Lower lobe of right lung (tissue), 2 donors: ENCODE measurements around the gene SMC4. TPM values are rescaled to one million over a fixed set of nuclear protein-coding genes. Genes with fewer than 3 reads are reported as not detected.

Experiments used
- ATAC-seq, 2 donors: fragments of 200-7000 bp; cut with Tn5 transposase; one replicate each; pipeline ENCODE4 v1.9.1; 2020 to 2022; ENCODE audit warnings: mild to moderate bottlenecking in 2 of 2, moderate library complexity in 2 of 2
- DNase-seq: peaks from one replicate; pipeline ENCODE4 v3.0.0-alpha.2; 2020
- H3K27ac ChIP-seq: fragments of 200-600 bp; one replicate; pipeline ENCODE4 v1.8.0; 2022
- H3K27me3 ChIP-seq: fragments of 200-600 bp; one replicate; pipeline ENCODE4 v1.8.0; 2022; ENCODE audit warnings: low read depth
- H3K36me3 ChIP-seq: fragments of 200-600 bp; one replicate; pipeline ENCODE4 v1.8.0; 2022; ENCODE audit warnings: mild to moderate bottlenecking
- H3K4me1 ChIP-seq: fragments of 200-600 bp; one replicate; pipeline ENCODE4 v1.8.0; 2022
- H3K4me3 ChIP-seq: fragments of 200-600 bp; one replicate; pipeline ENCODE4 v1.8.0; 2022; ENCODE audit warnings: mild to moderate bottlenecking
- H3K9me3 ChIP-seq: fragments of 200-600 bp; one replicate; pipeline ENCODE4 v1.8.0; 2022
- intact Hi-C: fragments of 100-400 bp; cut with DNase I; formaldehyde crosslinking; loops from one replicate; pipeline ENCODE4 v1.11.0; 2022
- total RNA-seq: library from RNA; stranded (reverse); fragmentation: NEBNext Ultra II Directional; extraction: Animal tissue kit (Norgen Biotek cat#: 25700); gene quantifications from one replicate; pipeline ENCODE4 v1.2.1, GENCODE V29; 2021
- TF ChIP-seq, protein P1 (sequence below): fragments of 200-600 bp; IDR thresholded peaks from one replicate; pipeline ENCODE4 v1.8.0; 2022; ENCODE audit warnings: antibody characterized with exemption, mild to moderate bottlenecking
- donor health status: DM: no; HTN: yes; CAD: no; lungs with severe emphysema.

SMC4 gene
- total RNA-seq, 1 donor from 2014 or later = 57.6 TPM

DNA sequence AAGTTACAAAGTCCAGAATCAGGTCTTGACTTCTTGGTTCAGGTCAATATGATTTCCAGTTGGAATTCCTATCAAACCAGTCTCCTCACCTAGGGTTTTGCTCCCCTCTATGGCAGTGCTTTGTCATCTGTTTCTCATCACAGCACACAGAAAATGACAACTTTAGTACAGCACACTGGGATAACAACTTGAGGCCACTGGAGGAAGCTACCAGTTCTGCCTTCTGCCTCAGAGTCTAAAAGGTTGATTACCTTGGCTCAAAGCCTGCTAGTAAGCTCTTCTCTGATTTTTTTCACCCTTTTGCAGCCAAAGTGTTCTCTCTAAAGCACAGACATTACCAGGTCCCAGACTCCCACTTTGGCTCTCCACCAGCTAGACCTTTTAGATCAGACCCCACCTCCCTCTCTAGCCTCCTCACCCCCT, 75.0 kb downstream of the SMC4 start:
- no peak for ATAC-seq
- TF ChIP-seq, protein P1, sequence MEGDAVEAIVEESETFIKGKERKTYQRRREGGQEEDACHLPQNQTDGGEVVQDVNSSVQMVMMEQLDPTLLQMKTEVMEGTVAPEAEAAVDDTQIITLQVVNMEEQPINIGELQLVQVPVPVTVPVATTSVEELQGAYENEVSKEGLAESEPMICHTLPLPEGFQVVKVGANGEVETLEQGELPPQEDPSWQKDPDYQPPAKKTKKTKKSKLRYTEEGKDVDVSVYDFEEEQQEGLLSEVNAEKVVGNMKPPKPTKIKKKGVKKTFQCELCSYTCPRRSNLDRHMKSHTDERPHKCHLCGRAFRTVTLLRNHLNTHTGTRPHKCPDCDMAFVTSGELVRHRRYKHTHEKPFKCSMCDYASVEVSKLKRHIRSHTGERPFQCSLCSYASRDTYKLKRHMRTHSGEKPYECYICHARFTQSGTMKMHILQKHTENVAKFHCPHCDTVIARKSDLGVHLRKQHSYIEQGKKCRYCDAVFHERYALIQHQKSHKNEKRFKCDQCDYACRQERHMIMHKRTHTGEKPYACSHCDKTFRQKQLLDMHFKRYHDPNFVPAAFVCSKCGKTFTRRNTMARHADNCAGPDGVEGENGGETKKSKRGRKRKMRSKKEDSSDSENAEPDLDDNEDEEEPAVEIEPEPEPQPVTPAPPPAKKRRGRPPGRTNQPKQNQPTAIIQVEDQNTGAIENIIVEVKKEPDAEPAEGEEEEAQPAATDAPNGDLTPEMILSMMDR = no peak
- H3K27ac ChIP-seq = no peak overlapping the region

DNA sequence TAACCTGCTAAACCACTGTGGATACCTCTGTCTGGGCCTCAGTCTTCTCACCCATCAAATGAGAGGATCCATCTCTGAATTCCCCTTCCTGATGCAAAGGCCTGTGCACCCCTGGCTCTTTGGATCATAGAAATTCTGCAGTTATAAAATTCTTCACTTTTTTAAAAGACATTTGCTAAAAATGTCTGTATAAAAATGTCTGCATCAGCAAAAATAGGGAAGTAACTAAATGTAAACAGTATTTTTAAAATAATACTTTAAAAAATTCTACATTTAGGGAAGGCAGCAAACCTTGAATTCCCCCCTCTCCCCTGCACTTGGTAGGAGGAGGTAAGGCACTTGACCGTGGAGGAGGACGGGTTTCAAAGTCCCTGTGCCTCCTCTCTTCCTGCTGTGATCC, 75.7 kb downstream of the SMC4 start:
- H3K4me3 ChIP-seq = no peak overlapping the region
- ATAC-seq = no peak
- no peaks in the 10 kb centered on the region for H3K4me1 ChIP-seq
- no peak for DNase-seq
- no peaks in the 10 kb centered on the region for H3K36me3 ChIP-seq
- TF ChIP-seq, protein P1 = no peak
- intact Hi-C loops = no loop called here
- H3K27me3 ChIP-seq = no peaks in the 10 kb centered on the region
- no peak overlapping the region for H3K27ac ChIP-seq
- no peaks in the 10 kb centered on the region for H3K9me3 ChIP-seq

More for the DNA sequence above, 75.0 kb downstream of the SMC4 start:
- Histone ChIP-seq H3K4me3 (no peak overlapping the region), H3K27me3 (no peaks in the 10 kb centered on the region), H3K4me1 (no peaks in the 10 kb centered on the region), H3K36me3 (no peaks in the 10 kb centered on the region), H3K9me3 (no peaks in the 10 kb centered on the region)
- DNase-seq = no peak
- intact Hi-C loops = no loop called here

DNA sequence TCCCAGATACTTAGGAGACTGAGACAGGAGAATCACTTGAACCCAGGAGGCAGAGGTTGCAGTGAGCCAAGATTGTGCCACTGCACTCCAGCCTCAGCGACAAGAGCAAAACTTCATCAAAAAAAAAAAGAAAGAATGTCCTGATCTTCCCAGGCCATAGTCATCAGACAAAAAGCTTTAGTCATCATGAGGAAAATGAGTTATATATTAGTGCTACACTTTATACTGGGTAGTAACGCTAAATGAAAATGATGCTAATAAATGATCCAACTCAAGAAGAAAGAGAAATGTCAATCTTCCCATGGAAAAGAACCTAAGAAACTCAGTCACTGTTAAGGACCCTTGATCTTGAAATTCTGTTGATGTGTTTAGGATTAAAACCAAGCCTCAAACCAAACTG, 76.4 kb downstream of the SMC4 start:
- ATAC-seq (no peak), DNase-seq (no peak)
- Histone ChIP-seq H3K4me3 (no peak overlapping the region), H3K36me3 (no peaks in the 10 kb centered on the region), H3K27ac (no peak overlapping the region), H3K4me1 (no peaks in the 10 kb centered on the region), H3K9me3 (no peaks in the 10 kb centered on the region), H3K27me3 (no peaks in the 10 kb centered on the region)
- intact Hi-C loops = no loop called here
- TF ChIP-seq, protein P1 = no peak

DNA sequence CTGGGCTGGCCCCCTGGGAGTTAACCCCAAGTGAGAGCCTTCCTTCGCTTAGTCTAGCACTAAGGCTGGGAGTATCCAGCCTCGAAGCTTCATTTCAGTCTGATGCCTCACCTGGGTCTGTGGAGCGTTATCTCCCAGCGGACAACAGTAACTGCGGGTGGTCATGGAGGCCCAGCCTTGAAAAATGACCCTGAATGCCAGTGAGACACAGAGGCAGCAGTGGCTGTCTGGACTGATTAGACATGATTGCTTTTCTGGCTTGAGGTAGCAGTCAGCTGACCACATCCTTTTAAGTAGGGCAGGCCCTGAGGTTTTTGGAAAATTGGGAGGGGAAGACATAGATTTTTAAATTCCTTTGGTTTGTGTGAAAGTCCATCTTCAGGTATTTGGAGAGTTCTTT, 78.3 kb downstream of the SMC4 start:
- Histone ChIP-seq H3K27ac (no peak overlapping the region), H3K4me1 (no peaks in the 10 kb centered on the region), H3K4me3 (no peak overlapping the region), H3K36me3 (no peaks in the 10 kb centered on the region), H3K9me3 (no peaks in the 10 kb centered on the region), H3K27me3 (no peaks in the 10 kb centered on the region)
- TF ChIP-seq, protein P1 = no peak
- ATAC-seq (peak in 1 of 2 donors; percentile 32), DNase-seq (no peak)
- intact Hi-C loops = no loop called here

DNA sequence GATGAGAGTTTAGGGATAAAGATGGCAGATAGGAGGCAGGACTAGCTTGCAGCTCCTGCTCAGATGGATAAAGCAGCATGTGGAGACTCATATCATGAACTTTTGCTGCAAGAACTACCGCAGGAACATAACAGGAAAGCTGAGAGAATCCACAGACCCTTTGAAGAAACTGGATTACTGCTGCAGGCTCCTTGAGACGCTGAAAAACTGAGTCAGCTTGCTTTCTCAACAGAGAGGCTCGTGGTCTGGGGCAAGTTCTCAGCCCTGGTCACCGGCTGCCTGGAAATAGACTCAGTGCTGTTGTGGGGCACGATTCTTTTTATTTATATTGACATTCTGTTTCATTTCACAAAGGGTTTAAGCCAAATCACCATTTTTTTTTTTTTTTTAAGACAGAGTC, 78.9 kb downstream of the SMC4 start:
- H3K4me3 ChIP-seq = no peak overlapping the region
- ATAC-seq = no peak
- no peaks in the 10 kb centered on the region for H3K4me1 ChIP-seq

More for the DNA sequence above, 78.9 kb downstream of the SMC4 start:
- Histone ChIP-seq H3K9me3 (no peaks in the 10 kb centered on the region), H3K36me3 (no peaks in the 10 kb centered on the region), H3K27ac (no peak overlapping the region), H3K27me3 (no peaks in the 10 kb centered on the region)
- TF ChIP-seq, protein P1 = no peak
- no peak for DNase-seq
- intact Hi-C loops = no loop called here
